T-helper 9 cell (primary cell): ENCODE data around the gene AMOTL1.
"Not testable (repeated sequence)": the region's sequence is repeated elsewhere in the genome, so short reads cannot be mapped to it uniquely, and the experiment has no call there.

Experiments
- DNase-seq: peaks from one replicate; pipeline ENCODE4 v3.0.0-alpha.2; 2020

The AMOTL1 gene

DNA sequence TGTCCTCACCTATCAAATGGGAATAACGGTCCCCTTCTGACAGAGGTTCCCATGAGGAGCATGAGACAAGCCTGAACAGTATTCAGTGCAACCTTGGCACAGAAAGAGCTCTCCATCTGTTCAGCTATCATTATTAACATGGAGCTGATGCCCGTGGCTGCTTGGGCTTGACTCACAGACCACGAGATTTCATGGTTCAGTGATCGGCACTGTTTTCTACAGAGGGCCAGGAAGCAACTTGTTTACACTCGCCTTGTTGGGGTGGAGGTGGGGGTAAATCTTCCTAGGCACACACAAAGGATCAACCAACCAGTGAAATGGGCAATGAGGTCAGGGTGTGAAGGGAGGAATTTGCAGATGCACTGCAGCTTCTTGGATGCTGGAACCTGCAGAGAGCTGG is 117.0 kb downstream of the AMOTL1 start:
- DNase-seq, result no peak

DNA sequence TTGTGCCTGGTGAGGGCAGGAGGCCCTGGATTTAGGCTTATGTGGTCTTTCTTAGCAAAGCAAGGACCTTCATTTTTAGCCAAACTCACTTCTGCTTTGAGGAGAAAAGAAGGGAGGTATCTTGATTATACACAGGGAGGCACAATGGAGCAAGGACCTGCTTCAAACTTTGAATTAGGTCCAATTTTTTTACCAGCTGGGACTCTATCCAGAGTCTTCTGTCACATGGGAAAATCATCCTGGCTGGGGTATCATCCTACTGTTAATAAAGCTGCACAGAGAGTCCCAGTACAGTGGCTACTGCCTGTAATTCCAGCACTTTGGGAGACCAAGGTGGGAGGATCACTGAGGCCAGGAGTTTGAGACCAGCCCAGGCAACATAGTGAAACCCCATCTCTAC is 117.4 kb downstream of the AMOTL1 start:
- no peak for DNase-seq

DNA sequence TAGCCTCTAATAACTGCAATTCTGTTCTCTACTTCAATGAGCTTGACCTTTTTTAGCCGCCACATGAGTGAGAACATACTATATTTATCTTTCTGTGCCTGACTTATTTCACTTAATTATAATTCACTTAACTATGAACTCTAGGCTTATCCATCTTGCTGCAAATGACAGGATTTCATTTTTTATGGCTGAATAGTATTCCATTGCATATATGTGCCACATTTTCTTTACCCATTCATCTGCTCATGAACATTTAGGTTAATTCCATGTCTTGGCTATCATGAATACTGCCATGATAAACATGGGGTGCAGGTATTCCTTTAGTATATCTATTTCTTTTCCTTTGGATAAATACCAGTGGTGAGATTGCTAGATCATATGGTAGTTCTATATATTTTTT is 120.0 kb downstream of the AMOTL1 start:
- no peak for DNase-seq

DNA sequence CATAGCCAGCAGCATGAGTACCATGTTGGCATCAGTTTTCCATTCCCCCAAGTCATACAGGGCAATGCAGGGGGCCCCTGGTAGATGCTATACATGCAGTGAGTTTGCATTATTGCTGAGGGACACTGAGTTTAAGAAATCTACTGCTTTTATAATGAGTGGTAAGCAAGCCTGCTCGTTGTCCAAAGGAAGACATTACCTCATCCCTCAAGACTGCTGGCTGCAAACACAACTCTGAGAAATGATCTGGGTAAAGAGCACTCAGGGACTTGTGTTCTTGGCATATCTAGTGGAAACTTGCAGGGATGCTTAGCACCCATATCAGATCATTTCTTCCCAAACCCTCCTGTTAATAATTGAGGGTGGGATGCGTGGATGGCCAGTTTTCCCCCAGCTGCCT is 127.3 kb downstream of the AMOTL1 start:
- no peak for DNase-seq

DNA sequence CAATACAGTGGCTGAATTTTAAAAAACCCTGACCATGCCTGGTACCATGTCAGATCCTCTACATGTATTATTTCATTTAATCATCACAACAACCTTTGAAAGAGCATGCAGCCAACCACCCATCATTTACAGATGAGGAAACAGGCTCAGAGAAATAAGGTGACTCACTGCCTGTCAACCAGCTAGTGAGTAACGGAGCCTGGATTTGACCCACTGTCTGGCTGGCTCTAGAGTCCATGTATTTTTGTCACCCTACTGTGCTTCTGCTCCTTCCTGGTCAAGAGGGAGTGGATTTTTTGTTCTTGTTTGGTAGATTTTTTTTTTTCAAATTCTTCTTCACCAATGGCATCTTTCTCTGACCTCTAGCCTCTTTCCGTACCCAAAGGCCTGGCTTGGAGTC is 127.8 kb downstream of the AMOTL1 start:
- DNase-seq, result no peak

DNA sequence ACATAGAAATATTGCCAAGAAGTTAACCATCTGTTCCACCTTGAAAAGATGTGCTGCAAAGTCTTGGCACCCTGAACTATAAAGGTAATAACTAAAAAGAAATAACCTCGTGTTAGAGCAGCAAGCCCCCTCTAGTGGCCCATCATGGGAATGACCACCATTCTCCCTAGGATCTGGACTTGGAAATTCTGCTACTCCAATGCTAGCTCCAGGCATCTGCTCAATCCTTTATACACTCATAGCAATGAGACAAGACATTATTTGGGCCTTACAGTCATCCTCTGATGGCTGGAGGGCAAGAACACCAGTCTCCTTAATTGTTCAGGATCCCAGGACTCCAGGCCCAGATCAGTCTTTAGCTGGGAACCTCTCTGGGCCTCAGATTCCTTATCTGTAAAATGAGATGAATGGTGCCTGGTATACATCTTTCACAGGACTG is 129.2 kb downstream of the AMOTL1 start:
- DNase-seq, result peak; percentile 6

DNA sequence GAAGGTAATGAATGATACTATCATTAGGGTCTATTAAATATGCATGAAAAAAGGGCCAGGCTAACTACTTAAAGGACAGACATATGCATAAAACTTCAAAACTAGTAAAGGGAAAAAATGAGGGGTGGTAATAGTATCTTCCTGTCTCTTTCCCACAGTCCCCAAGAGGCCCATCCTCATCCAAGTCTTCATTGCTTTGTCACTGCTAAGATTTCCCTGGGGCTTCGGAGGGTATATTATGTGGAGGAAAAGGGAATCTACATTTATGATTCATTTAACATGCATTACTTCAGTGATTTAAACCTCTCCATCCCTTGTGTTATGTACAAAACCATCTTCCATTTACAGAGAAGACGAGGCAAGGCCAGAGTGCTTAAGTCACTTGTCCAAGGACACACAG is 139.1 kb downstream of the AMOTL1 start:
- no peak for DNase-seq

DNA sequence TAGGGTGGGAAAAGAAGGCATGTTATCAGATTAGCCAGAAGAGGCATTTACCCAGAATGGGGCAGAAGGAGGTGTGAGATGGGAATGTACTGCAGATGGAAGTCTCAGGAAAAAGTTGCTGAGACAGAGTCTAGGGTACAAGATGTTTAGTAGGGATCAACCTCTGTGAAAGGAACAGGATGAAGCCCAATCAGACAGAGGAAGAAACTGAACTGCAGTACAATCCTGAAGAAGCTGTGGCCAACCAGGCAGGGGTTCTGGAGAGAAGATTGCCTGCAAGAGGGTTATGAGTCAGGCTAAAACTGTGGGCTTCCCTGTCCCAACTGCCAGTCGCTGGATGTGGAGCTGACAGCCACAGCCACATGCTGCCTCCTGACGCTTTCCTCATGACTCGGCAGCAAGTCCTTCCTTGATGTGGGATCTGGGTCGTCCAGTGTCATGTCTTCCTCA is 141.2 kb downstream of the AMOTL1 start:
- no peak for DNase-seq

DNA sequence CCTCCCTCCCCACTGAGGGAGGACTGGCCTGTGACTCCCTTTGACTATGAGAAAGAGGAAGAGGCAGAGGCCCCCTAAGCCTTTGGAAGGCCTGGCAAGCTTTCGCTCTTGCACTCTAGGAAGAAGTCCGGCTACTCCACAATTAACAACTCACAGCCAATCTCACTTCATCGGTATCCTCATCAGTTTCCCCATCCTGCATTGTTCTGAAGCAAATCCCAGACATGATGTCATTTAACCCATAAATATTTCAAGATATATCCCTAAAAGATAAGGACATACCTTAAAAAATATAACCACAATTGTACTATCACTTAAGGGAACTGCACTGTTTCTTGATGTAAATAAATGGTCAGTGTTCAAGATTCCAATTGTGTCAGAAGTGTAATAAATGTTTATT is 142.1 kb downstream of the AMOTL1 start:
- DNase-seq, result no peak

DNA sequence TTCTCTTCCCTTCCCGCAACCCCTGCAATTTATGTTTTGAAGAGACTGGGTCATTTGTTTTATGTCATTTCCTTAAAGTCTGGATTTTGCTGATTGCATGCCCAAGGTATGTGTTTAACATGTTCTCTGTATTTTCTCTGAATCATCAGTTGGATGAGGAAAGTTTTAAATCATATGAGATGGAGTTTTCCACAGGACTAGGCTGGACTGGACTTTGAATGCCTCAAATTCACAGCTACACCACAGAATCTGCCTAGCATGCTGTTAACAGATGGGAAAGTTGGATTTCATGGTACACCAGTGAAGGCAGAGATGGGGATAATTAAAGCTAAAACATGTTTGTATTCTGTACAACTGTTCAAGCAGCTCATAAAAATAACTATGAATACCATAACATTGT is 142.6 kb downstream of the AMOTL1 start:
- DNase-seq, result no peak

DNA sequence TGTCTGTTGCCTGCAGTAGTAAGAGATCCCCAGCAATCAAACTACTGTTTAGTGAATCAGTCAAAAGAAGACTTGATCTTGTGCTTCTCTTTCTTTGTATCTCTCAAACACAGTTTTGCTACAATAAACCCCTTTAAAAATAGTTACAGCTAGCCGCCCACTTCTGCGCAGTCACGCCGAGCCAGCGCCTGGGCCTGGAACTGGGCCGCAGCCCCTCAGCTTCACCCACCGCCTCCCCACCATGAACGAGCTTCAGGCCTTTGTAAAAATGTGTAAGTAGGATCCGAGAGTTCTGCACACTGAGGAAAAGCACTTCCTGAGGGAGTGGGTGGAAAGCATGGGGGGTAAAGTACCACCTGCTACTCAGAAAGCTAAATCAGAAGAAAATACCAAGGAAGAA is 144.7 kb downstream of the AMOTL1 start:
- DNase-seq, result no peak

DNA sequence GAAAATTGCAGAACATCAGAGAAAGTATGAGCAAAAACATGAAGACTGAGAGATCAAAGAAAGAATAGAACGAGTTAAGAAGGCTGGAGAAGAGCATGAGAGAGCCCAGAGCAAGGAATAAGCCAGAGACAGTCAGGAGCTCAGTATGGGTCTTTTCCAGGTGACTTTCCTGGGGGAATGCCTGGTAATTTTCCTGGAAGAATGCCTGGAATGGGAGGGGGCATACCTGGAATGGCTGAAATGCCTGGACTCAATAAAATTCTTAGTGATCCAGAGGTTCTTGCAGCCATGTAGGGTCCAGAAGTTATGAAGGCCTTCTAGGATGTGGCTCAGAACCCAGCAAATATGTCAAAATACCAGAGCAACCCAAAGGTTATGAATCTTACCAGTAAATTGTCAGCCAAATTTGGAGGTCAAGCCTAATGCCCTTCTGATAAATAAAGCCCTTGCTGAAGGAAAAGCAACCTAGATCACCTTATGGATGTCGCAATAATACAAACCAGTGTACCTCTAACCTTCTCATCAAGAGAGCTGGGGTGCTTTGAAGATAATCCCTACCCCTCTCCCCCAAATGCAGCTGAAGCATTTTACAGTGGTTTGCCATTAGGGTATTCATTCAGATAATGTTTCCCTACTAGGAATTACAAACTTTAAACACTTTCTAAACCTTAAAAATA is 145.7 kb downstream of the AMOTL1 start:
- not testable (repeated sequence) for DNase-seq

DNA sequence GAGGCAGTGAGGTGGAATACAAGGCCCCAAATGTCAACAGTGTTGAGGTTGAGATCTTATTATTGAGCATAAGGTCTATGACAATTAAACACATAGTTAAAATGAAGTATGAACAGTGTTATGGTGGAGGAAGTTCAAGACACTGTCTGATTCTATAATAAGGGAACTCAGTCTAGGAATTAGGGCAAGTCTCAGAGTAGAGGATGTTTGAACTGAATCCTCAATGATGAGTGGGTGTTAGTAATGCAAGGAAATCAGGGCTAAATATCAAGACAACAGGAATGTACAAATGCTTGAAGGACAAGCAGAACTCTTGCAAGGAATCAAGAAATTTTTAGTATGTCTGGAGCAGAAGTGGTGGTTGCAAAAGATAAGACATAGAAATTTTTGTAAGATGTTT is 152.2 kb downstream of the AMOTL1 start:
- no peak for DNase-seq

DNA sequence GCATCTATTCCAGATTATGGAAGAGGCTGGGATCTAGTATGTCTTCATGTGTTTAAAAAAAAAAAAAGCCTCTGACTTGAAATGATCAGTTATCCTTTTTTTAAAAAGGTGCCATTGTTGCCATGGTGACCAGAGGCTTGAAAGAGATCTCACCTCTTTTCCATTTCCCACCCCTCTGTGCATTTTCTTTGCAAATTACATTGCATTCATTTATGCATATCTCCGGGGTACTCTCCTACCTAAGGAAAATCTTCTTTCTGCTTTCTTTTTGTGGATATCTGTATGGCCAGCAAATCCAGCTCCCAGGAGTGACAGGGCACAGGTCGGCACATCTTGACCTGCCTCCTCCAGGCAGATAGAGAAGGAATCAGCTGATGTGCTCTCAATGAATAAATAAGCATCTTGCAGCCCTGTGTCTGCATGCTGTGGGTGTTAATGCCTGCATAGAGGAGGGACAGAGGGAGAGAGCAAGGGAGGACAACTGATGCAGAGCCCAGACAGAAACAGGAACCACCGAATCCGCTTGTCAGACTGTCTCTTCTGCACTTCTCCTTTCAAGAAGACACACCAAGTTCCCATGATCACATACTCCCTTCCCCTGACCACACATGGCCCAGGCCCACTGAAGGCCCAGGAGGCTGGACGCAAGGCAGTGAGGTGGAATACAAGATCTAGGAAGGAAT is 154.3 kb downstream of the AMOTL1 start:
- DNase-seq, result no peak

DNA sequence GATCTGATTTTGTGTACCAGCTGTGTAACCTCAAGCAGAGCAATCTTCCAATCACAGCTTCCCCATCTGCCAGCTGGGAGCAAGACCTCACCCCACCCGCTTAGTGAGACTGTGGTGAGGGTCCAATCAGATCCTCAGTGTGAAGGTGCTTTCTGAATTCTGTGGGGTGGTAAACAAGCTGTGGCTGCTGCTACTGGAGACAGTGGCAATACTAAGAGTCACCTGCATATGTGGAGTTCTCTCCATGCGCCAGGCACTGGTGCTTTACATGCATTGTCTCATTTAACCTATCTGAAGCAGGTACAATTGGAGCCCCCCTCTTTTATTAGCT is 154.8 kb downstream of the AMOTL1 start:
- no peak for DNase-seq

DNA sequence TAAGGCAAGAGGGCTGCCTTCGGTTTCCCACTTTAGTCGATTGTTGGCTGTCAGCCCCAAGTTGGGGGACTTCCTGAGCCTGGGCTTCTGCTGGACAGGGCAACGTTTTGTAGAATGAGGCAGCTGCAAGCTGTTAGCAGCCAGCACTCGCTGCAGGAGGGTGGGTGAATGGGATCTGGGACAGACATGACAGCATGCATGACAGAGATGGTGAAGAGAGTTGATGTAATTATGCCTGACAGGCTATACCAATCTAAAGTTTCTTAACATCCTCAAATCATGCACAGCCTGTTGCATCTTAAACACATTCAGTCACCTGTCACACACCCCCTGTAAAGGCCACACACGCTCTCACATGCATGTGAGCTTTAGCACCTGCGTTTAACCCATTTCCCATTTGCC is 156.0 kb downstream of the AMOTL1 start:
- DNase-seq, result no peak

DNA sequence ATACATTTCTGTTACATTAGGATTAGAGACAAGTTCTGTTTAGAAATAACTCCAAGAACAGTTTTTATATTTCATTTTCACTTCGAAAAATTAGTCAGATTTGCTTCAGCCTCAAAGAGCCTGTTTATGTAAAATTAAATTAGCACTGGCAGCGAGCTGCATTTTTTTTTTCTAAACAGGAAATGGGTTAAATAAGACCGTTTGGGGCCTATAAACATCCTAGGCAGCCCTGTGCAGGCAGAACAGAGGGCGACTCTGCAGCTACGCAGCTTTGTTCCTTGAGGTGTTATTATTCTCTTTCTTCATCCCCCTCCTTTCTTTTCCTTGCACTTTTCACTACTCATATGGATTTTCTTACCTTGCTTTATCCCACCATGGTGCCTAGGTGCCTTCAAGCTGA is 156.5 kb downstream of the AMOTL1 start:
- DNase-seq, result no peak

DNA sequence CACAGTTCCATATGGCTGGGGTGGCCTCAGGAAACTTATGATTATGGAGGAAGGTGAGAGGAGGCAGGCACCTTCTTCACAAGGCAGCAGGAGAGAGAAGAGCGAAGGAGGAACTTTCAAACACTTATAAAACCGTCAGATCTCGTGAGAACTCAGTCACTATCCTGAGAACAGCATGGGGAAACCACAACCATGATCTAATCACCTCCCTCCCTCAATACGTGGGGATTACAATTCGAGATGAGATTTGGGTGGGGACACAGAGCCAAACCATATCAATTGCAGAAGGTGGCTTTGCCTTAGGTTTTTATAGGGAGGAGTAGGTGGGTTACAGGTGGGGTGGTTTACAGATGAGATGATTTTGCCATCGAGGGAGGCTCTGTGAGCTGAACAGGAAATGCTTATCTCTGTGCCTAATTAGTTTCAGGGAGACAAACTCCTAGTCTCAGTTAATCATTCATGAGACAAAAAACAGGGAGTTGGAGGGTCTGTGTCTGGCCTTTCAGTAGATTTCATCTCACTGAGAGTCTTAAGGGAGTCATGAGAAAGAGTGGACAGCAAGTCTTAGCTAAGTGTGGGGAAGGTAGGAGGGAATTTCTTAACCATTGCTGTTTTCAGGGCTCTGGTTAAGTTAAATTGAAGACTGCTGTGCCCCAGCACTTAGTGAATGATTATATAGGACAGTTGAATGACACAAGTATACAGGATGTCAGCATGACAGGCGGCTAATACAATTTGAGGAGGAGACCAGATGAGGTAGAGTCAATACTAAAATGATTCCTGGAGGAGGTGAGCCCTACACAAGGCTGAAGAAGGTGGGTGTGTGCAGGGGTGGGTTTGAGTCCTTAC is 157.5 kb downstream of the AMOTL1 start:
- DNase-seq, result no peak

DNA sequence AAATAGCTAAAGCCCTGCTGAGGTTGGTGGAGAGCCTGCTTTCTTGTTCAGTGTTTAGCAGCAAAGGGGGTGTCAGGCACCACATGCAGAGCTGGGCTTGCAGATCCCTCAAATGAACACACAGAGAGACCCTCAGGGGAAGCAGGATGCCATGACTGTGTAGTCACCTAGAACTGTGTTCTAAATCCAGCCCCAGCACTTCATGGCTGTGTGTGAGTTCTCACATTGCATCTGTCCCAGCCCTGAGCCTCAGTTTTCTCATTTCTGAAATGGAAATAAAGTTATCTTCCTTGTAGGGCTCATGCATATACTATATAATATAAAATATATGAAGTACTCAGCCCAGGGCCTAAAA is 158.1 kb downstream of the AMOTL1 start:
- no peak for DNase-seq
